GM12864 (cell line): ENCODE results near the gene ARID5B.

Experiments used
- DNase-seq: peaks from one replicate; pipeline ENCODE4 v3.0.0-alpha.2; 2011; ENCODE audit warnings: low read depth
- H3K4me3 ChIP-seq: 2 replicates; pipeline ENCODE4 v1.5.1; 2011; ENCODE audit warnings: mild to moderate bottlenecking, low read depth, low read length, control low read depth
- TF ChIP-seq, protein P1 (sequence below): IDR thresholded peaks from 2 replicates; pipeline ENCODE4 v1.5.1; 2011; ENCODE audit warnings: low read depth, mild to moderate bottlenecking, moderate library complexity, low read length, control low read depth, inconsistent platforms; ENCODE audit errors: missing control alignments

Gene ARID5B

DNA sequence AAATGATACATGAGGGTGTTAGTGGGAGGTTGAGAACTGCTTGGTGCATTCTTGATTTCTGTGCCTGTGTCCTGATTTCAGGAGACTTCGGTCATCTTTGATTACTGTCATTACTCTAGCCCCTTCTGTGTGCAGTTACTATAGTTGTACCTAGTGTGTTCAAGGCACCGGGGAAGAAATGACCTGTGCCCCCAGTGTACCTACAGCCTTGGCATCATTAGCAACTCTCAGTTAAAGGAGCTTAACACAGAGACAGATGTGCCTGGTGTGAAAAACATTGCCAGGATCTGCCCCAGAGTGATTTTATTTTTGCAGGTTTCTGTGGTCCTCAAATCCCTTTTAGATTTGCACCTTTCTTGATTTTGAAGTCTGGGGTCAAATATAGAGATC lies 62.2 kb downstream of the ARID5B start:
- TF ChIP-seq, protein P1, sequence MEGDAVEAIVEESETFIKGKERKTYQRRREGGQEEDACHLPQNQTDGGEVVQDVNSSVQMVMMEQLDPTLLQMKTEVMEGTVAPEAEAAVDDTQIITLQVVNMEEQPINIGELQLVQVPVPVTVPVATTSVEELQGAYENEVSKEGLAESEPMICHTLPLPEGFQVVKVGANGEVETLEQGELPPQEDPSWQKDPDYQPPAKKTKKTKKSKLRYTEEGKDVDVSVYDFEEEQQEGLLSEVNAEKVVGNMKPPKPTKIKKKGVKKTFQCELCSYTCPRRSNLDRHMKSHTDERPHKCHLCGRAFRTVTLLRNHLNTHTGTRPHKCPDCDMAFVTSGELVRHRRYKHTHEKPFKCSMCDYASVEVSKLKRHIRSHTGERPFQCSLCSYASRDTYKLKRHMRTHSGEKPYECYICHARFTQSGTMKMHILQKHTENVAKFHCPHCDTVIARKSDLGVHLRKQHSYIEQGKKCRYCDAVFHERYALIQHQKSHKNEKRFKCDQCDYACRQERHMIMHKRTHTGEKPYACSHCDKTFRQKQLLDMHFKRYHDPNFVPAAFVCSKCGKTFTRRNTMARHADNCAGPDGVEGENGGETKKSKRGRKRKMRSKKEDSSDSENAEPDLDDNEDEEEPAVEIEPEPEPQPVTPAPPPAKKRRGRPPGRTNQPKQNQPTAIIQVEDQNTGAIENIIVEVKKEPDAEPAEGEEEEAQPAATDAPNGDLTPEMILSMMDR = no peak
- DNase-seq = no peak
- peak overlapping the region; percentile 41; the same call in 1 of the 2 replicates for H3K4me3 ChIP-seq

DNA sequence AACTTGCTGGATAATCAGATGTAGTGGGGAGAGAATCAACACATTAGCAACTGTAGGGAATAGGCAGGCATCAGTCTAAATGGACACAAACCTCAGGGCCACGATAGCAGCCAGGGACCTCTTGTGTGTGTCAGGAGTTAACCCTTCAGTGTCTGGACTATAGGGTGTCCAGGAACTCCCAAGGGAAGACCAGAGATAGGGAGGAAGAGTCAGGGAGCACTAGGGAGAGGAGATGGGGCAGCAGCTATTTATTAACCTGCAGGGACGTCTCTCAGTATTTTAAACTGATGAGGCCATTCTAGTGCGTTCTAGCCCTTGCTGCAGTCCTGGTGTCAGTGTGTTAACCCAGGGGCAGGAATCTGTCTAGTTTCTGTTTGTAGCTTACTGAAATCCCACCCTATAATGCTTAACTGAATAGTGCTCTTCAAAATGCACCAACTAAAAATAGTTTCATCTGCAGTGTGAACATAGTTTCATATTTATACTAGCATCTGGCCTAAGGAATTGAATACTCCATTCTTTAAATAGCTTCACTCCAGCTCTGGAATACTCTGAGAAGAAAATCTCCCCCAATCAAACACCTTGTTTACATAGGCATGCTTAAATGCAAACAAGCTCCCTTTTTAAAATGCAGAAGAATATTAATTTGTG lies 62.7 kb downstream of the ARID5B start:
- DNase-seq = no peak
- peak overlapping the region; percentile 41 for H3K4me3 ChIP-seq
- TF ChIP-seq, protein P1 = no peak

DNA sequence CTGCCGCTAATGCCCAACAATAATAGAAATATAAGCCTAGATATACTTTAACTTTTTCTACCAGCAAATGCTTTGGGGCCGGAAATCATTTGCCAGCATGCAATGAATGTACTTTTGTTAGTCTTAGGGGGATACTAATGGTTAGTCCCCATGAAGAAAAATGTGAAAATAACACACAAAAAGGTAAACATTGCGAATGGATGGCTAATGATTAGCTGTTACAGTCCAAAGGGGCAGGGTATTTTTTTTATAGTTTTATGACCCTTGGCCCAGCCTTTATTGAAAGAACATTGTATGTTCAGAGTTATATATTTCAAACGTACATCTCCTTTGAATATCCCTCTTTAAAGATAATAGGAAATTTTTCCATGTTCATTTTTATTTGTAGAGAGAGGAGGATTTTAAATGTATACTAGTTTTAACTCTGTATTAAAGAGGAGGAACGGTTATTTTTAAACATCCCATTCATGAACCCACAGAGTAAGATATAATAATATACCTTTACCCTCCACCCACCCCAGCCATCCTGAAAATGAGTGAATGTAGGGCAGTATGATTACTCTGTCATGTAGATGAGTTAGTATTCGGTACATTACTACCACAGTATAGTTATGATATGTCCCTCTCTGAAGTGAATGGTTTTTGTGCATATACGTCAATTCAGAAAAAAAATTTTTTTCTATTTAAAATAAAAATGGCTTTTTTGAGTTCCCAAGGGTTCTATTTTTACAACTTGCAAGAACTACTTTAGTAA lies 63.6 kb downstream of the ARID5B start:
- H3K4me3 ChIP-seq = no peak overlapping the region; the same call in 1 of the 2 replicates

DNA sequence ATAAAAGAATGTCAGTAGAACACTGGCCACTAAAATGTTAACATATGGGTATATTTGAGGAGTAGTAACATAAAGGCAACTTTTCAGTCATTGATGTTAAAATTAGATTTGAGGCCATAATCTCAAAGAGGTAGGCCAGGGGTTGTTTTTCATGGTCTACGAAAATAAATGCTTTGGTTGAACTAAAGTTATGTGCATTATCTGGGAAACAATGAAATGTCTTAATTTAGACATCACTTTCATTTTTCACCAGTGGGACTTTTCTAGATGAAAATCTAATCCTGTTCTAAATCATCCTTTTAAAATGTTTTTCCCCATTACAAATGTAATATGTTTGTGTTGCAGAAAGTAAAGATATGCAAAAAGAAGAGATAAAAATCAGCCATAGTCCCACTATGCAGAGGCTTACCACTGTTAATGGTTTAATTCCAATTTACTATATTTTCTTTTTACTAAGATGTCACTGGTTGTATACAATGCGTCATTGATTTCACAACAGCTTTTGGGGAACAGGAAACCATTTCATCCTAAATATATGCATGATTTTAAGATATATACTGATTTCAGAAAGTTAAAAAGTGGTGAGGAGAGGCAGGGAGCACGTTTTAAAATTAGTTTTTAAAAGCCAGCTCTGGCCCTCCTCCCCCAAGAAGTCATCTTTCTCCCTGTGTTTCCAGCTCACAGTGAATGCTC lies 64.3 kb downstream of the ARID5B start:
- TF ChIP-seq, protein P1 = no peak
- no peak for DNase-seq
- no peak overlapping the region for H3K4me3 ChIP-seq

More for the DNA sequence above, 63.6 kb downstream of the ARID5B start:
- no peak for DNase-seq
- TF ChIP-seq, protein P1 = no peak

DNA sequence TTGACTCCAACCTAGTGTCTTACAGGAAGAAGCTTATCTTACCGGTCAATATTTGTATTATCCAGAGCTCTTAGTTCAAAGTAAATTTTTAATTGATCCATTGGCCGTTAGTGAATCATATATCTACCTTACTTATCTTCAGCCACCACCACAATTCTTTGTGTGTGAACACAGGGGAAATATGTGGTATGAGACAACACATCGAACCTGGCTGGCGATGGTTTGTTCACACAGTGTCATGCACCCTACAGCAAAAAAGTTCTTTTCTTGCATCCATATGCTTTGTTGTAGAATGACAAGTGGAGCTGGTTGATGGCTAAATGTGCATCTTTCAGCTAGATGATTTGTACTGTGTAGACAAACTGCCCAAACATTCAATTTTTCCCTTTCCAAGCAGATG lies 65.8 kb downstream of the ARID5B start:
- TF ChIP-seq, protein P1 = no peak
- no peak overlapping the region for H3K4me3 ChIP-seq
- DNase-seq = no peak

DNA sequence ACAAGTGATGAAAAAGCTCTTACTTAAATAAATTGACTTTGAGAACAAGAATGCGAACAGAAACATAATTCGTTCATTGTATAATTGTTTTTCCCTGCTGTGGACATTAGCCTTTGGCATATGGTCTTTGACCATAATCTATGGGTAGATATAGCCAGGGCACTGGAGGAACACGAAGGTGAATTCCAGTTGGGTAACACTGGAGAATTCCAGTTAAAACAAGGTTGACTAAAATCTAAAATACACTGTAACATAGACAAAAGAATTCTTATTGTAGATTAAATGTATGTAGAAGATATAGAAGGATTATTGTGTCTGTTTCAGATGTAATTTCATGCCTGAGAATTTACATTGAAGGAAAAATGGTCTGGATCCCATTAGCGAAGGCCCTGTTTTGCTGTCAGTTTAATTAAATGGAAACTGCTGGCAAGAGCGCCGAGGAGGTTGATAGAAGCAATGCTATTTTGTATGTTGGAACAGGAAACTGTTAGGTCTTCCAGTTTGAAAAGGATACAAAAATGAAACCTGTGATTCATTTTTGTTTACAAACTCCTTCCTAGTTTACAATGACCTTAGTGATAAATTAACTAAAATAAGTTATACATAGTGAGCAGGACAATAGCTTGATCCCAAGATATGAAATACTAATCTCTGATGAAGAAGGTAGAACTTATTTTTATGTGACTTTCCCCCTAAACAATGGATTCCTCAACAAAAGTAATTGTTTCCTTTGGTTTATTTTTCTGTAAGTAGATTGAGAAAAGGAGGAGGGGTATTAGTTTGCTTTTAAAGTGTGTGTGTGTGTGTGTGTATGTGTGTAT lies 68.9 kb downstream of the ARID5B start:
- TF ChIP-seq, protein P1 = no peak

More for the DNA sequence above, 68.9 kb downstream of the ARID5B start:
- no peak for DNase-seq
- no peak overlapping the region for H3K4me3 ChIP-seq
